Neuronal stem cell (in vitro differentiated cells): Measurements from ENCODE around the gene EPHA4.

Experiments used
- DNase-seq: peaks from one replicate; pipeline ENCODE4 v3.0.0-alpha.2; 2013; ENCODE audit warnings: low spot score
- H2AFZ ChIP-seq: one replicate; pipeline ENCODE4 v1.6.1; 2013; ENCODE audit warnings: mild to moderate bottlenecking, low read length, inconsistent platforms
- H2AK5ac ChIP-seq: 2 replicates; pipeline ENCODE4 v1.6.1; 2013; ENCODE audit warnings: low read depth, mild to moderate bottlenecking, inconsistent platforms, low read length, moderate library complexity, mixed read lengths
- H2BK120ac ChIP-seq: 2 replicates; pipeline ENCODE4 v1.6.1; 2013; ENCODE audit warnings: low read depth, mild to moderate bottlenecking, inconsistent platforms, low read length, moderate library complexity, mixed read lengths
- H2BK12ac ChIP-seq: one replicate; pipeline ENCODE4 v1.6.1; 2013; ENCODE audit warnings: low read length, inconsistent platforms
- H2BK15ac ChIP-seq: 2 replicates; pipeline ENCODE4 v1.6.1; 2013; ENCODE audit warnings: mild to moderate bottlenecking, low read length, inconsistent platforms, mixed read lengths
- H2BK5ac ChIP-seq: one replicate; pipeline ENCODE4 v1.6.1; 2013; ENCODE audit warnings: inconsistent platforms, mild to moderate bottlenecking, low read length, moderate library complexity
- H3K14ac ChIP-seq: one replicate; pipeline ENCODE4 v1.6.1; 2013; ENCODE audit warnings: low read length, inconsistent platforms
- H3K18ac ChIP-seq: 2 replicates; pipeline ENCODE4 v1.6.1; 2013; ENCODE audit warnings: low read length, inconsistent platforms
- H3K23ac ChIP-seq: 2 replicates; pipeline ENCODE4 v1.6.1; 2013; ENCODE audit warnings: low read depth, mild to moderate bottlenecking, mixed read lengths, low read length, inconsistent platforms; ENCODE audit not compliant: poor library complexity
- H3K27ac ChIP-seq: replicated peaks from 3 replicates; pipeline ENCODE4 v1.5.1; 2013; ENCODE audit warnings: low read length, inconsistent platforms
- H3K27me3 ChIP-seq, 3 experiments: 2 replicates each; pipeline ENCODE4 v1.6.1; 2013; ENCODE audit warnings: low read length in 3 of 3, mild to moderate bottlenecking in 2 of 3, inconsistent platforms in 1 of 3, low read depth in 1 of 3, mixed read lengths in 1 of 3, moderate library complexity in 1 of 3; ENCODE audit not compliant: control insufficient read depth in 3 of 3, insufficient read depth in 3 of 3
- H3K36me3 ChIP-seq, 2 donors: replicated peaks in 1 of 2; 2 replicates each; pipeline ENCODE4 v1.6.1; 2013; ENCODE audit warnings: low read length in 2 of 2; ENCODE audit not compliant: control insufficient read depth in 2 of 2, insufficient read depth in 2 of 2
- H3K4ac ChIP-seq: 2 replicates; pipeline ENCODE4 v1.6.1; 2013; ENCODE audit warnings: inconsistent platforms, mild to moderate bottlenecking, low read length, moderate library complexity
- H3K4me1 ChIP-seq, 2 donors: 1 replicate in 1 of 2; 2 replicates in 1 of 2; pipeline ENCODE4 v1.6.1; 2013; ENCODE audit warnings: low read length in 2 of 2, low read depth in 1 of 2; ENCODE audit not compliant: control insufficient read depth in 2 of 2, insufficient read depth in 1 of 2
- H3K4me2 ChIP-seq: one replicate; pipeline ENCODE4 v1.6.1; 2013; ENCODE audit warnings: mild to moderate bottlenecking, low read length, inconsistent platforms; ENCODE audit not compliant: insufficient read depth, poor library complexity, severe bottlenecking
- H3K4me3 ChIP-seq, 2 donors: 2 replicates each; pipeline ENCODE4 v1.5.1; 2013; ENCODE audit warnings: low read length in 2 of 2, mild to moderate bottlenecking in 2 of 2, inconsistent platforms in 1 of 2, moderate library complexity in 1 of 2
- H3K79me1 ChIP-seq: one replicate; pipeline ENCODE4 v1.6.1; 2013; ENCODE audit warnings: low read depth, mild to moderate bottlenecking, inconsistent platforms, low read length, moderate library complexity
- H3K9ac ChIP-seq: one replicate; pipeline ENCODE4 v1.6.1; 2013; ENCODE audit warnings: mild to moderate bottlenecking, low read depth, low read length, inconsistent platforms; ENCODE audit not compliant: poor library complexity
- H3K9me3 ChIP-seq, 2 donors: replicated peaks in 1 of 2; 2 replicates each; pipeline versions ENCODE3 to v1.6.1; 2013; ENCODE audit warnings: low read length in 2 of 2, mild to moderate bottlenecking in 2 of 2, inconsistent platforms in 1 of 2, low read depth in 1 of 2, mixed read lengths in 1 of 2, moderate library complexity in 1 of 2; ENCODE audit not compliant: control insufficient read depth in 2 of 2, insufficient read depth in 1 of 2
- H4K8ac ChIP-seq: one replicate; pipeline ENCODE4 v1.6.1; 2013; ENCODE audit warnings: low read depth, mild to moderate bottlenecking, inconsistent platforms, low read length, moderate library complexity
- H4K91ac ChIP-seq: one replicate; pipeline ENCODE4 v1.6.1; 2013; ENCODE audit warnings: low read length, low read depth, mild to moderate bottlenecking, inconsistent platforms; ENCODE audit not compliant: poor library complexity
- WGBS, 2 donors: extraction: QIAGEN DNeasy Blood & Tissue Kit; methylation state at CpG; one replicate each; pipeline ENCODE4 v1.1.7; 2013; ENCODE audit warnings: missing lambda C conversion rate in 2 of 2, mixed read lengths in 1 of 2; ENCODE audit not compliant: insufficient read length in 2 of 2, insufficient replicate concordance in 1 of 2; ENCODE audit errors: extremely low coverage in 2 of 2; 5-methylcytosine and 5-hydroxymethylcytosine counted together

The EPHA4 gene

GRCh38 chr2:221461901-221462300, 110.2 kb downstream of the EPHA4 start:
- Histone ChIP-seq H2AK5ac (no peak overlapping the region), H3K23ac (no peak overlapping the region), H3K18ac (no peak overlapping the region), H3K27ac (no peak overlapping the region), H4K8ac (no peak overlapping the region), H2AFZ (no peak overlapping the region), H4K91ac (no peak overlapping the region), H3K14ac (no peak overlapping the region), H3K9ac (no peak overlapping the region), H3K4ac (no peak overlapping the region), H2BK15ac (no peak overlapping the region), H2BK5ac (no peak overlapping the region), H3K27me3 (no peaks in the 10 kb centered on the region), H3K4me3 (no peak overlapping the region), H3K9me3 (no peaks in the 10 kb centered on the region), H3K79me1 (peaks cover 5% of the 10 kb centered on the region), H2BK120ac (no peak overlapping the region), H3K36me3 (no peaks in the 10 kb centered on the region), H3K4me1 (peaks cover 5 to 16% of the 10 kb centered on the region in 2 donors), H3K4me2 (no peak overlapping the region), H2BK12ac (no peak overlapping the region)
- no peak for DNase-seq
- WGBS, 2 donors: no CpG with 5 or more reads among the region's 1 CpG

- no CpG with 5 or more reads among the region's 2 CpGs for WGBS, 2 donors
- H3K9me3 ChIP-seq: no peaks in the 10 kb centered on the region
These were observed 112.0 kb downstream of the EPHA4 start for GRCh38 chr2:221460136-221460535.

GRCh38 chr2:221458578-221458977, 113.5 kb downstream of the EPHA4 start:
- Histone ChIP-seq H2BK5ac (no peak overlapping the region), H3K4me2 (no peak overlapping the region), H2AK5ac (no peak overlapping the region), H3K9me3 (no peaks in the 10 kb centered on the region), H3K14ac (no peak overlapping the region), H3K23ac (no peak overlapping the region), H3K4ac (no peak overlapping the region), H3K4me3 (no peak overlapping the region), H2BK12ac (no peak overlapping the region), H3K79me1 (no peaks in the 10 kb centered on the region), H2BK120ac (no peak overlapping the region), H3K36me3 (peaks cover 0 to 8% of the 10 kb centered on the region in 2 donors), H2AFZ (no peak overlapping the region), H3K4me1 (peaks cover 5 to 8% of the 10 kb centered on the region in 2 donors), H4K91ac (no peak overlapping the region), H3K27me3 (no peaks in the 10 kb centered on the region), H2BK15ac (no peak overlapping the region), H3K27ac (no peak overlapping the region), H3K18ac (no peak overlapping the region), H4K8ac (no peak overlapping the region), H3K9ac (no peak overlapping the region)
- no CpG with 5 or more reads among the region's 5 CpGs for WGBS, 2 donors
- DNase-seq: no peak

More at GRCh38 chr2:221460136-221460535, 112.0 kb downstream of the EPHA4 start:
- no peak overlapping the region for H3K27ac ChIP-seq
- peaks cover 0 to 4% of the 10 kb centered on the region in 2 donors for H3K36me3 ChIP-seq
- H4K8ac ChIP-seq: no peak overlapping the region
- no peaks in the 10 kb centered on the region for H3K27me3 ChIP-seq
- H2AK5ac ChIP-seq: no peak overlapping the region
- no peak overlapping the region for H2BK5ac ChIP-seq
- H2BK12ac ChIP-seq: no peak overlapping the region
- no peak overlapping the region for H3K9ac ChIP-seq
- no peak overlapping the region for H2BK15ac ChIP-seq
- no peak for DNase-seq
- no peak overlapping the region for H3K4me2 ChIP-seq
- no peak overlapping the region for H3K14ac ChIP-seq
- H3K23ac ChIP-seq: no peak overlapping the region
- no peak overlapping the region for H2BK120ac ChIP-seq
- no peak overlapping the region for H4K91ac ChIP-seq
- H3K79me1 ChIP-seq: no peaks in the 10 kb centered on the region
- H3K4ac ChIP-seq: no peak overlapping the region
- H2AFZ ChIP-seq: no peak overlapping the region
- no peak overlapping the region for H3K4me3 ChIP-seq
- peaks cover 5 to 11% of the 10 kb centered on the region in 2 donors for H3K4me1 ChIP-seq
- H3K18ac ChIP-seq: no peak overlapping the region

GRCh38 chr2:221455214-221455613, 116.9 kb downstream of the EPHA4 start:
- H4K8ac ChIP-seq: no peak overlapping the region
- H2BK5ac ChIP-seq: no peak overlapping the region
- H3K18ac ChIP-seq: no peak overlapping the region
- H3K23ac ChIP-seq: no peak overlapping the region
- no peaks in the 10 kb centered on the region for H3K27me3 ChIP-seq
- H3K4me1 ChIP-seq: peaks cover 5 to 10% of the 10 kb centered on the region in 2 donors
- no peak overlapping the region for H3K4ac ChIP-seq
- H2BK12ac ChIP-seq: no peak overlapping the region
- no peak overlapping the region for H3K4me2 ChIP-seq
- no peak overlapping the region for H2BK120ac ChIP-seq
- DNase-seq: no peak
- H2BK15ac ChIP-seq: no peak overlapping the region
- peaks cover 0 to 8% of the 10 kb centered on the region in 2 donors for H3K36me3 ChIP-seq
- no peaks in the 10 kb centered on the region for H3K9me3 ChIP-seq
- no CpG with 5 or more reads among the region's 6 CpGs for WGBS, 2 donors
- no peak overlapping the region for H3K9ac ChIP-seq
- H3K14ac ChIP-seq: no peak overlapping the region
- H3K79me1 ChIP-seq: no peaks in the 10 kb centered on the region
- no peak overlapping the region for H3K27ac ChIP-seq
- no peak overlapping the region for H2AFZ ChIP-seq
- H4K91ac ChIP-seq: no peak overlapping the region
- H3K4me3 ChIP-seq: no peak overlapping the region
- no peak overlapping the region for H2AK5ac ChIP-seq
